HG03280 (cell line): Measurements from ENCODE around the gene SMIM32.

Experiments
- ATAC-seq: cut with Tn5 transposase; IDR thresholded peaks from one replicate; pipeline ENCODE4 v1.9.1; 2021; ENCODE audit warnings: mild to moderate bottlenecking, moderate library complexity; ENCODE audit not compliant: unreplicated experiment

SMIM32 gene

DNA sequence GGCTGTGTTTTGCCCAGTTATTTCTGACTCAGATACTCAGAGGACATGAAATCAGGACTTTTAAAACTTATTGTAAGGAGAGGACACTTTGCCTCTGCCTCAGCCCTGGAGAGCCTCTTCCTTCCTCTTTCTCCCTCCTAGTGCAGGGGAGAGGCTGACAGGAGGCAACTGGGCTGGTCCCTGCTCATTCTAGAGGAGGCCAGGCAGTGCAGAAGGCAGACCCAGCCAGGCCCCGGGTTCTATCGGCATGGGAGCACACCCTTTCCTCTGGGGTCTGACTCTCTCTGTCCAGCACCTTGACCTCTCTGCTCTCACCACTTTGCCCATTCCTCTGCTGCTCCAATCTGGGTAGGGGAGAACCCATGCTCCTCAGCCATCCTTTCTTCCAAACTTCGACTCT lies 16.0 kb upstream of the SMIM32 start:
- no peak for ATAC-seq

DNA sequence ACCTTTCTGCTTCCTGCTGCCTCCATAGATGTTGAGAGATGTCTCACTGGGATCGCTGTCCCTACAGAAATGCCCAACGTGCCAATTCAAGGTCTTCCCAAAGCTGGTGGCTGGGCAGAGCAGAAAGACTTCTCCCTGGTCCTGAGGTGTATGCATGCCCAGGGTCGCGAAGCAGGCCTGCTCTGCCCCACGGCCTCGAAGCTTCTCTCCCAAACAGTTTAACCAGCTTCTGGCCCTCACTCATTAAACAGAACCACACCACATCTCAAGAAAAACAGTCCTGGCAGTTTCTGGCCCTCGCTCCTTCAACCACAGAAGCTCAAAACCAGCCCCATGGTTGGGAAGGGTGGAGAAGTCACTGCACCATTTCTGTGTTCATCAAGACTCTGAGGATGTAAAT lies 14.7 kb upstream of the SMIM32 start:
- ATAC-seq = no peak

DNA sequence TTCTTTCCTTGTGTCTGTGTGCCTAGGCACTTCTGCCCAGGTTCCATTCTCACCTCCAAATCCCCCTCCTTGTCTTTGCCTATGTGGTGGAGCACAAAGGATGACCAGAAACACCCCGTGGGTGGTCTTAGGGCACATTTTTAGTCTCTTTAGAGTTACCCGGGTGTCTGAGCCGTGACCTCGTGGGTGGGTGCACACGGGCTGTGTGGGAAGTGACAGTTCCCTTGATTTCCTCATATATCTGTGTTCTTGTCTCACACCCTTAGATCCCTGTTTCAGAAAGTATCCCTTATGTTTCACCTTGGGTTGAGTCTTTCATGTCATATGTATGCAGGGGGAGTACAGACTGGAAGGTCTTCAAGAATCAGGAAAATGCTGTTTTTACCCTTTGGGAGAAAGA lies 13.4 kb upstream of the SMIM32 start:
- ATAC-seq = no peak

DNA sequence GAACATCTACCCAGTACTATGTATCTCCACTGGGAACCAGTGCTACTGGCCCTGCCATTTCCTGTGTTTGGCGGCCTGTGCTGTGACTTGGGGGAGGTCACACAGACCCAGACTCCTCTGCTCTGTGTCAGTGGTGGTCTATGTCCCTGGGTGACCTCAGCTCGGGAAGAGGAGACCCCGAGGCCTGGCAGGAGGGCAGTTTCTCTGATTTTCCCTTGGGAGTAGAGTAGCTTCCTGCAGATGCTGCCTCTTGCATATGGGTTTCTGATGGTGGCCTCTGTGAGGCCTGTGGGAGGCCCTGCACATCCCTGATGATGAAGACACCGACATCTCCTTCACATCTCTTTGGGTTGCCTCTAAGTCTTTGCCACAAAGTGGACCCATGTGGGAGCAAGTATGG lies 13.0 kb upstream of the SMIM32 start:
- no peak for ATAC-seq

DNA sequence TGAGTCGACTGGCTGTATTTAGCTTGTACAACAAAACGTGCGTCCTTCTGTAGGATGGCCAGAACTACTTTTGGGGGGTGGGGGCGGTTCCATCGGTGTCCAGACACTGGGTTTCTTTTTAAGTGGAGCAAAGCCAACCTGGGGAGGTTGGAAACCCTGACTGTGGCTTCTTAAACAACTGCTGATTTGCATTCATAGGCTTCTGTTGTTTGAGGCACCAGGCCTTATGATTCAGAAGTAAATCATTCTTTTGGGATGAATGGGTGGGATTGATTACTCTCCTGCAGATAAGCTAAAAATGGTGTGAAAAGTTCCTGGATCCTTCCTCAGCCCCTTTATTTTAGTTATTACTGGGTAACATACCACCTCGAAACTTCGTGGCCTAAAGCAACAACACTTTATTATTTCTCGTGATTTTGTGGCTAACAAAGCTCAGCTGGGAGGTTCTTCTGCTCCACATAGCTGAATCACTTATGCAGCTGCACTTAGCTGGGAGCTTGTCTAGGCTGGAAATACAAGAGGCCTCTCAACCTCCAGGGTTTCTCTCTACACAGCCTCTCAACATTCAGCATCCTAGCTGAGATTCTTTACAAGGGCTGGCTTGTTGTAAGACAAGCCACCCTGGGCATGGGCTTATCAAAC lies 12.2 kb upstream of the SMIM32 start:
- ATAC-seq = no peak

DNA sequence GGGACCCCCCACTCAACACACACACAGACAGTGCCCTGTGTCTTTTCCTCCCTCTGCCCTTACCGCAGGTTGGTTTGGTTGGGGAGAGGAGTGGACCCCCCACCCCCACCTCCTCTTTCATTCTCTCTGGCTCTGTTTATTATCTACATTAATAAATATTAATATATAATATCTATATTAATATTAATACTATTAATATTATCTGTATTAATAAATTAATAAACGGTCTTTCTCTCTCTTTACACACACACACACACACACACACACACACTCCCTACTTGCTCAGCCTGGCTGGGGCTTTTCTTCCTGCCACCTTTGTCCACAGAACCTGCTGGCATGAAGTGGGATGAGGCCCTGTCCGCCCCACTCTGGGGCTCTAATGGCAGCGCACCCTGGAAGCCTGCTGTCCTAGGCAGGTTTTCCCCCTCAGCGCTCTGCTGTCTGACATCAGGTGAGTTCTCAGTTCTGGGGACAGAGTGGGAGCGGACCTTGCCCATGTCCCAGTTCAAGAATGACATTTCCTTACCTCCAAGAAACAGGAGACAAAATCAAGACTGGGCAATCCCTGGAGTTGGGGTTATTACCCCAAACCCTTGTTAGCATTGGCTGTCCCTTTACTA lies 10.5 kb upstream of the SMIM32 start:
- ATAC-seq = no peak

DNA sequence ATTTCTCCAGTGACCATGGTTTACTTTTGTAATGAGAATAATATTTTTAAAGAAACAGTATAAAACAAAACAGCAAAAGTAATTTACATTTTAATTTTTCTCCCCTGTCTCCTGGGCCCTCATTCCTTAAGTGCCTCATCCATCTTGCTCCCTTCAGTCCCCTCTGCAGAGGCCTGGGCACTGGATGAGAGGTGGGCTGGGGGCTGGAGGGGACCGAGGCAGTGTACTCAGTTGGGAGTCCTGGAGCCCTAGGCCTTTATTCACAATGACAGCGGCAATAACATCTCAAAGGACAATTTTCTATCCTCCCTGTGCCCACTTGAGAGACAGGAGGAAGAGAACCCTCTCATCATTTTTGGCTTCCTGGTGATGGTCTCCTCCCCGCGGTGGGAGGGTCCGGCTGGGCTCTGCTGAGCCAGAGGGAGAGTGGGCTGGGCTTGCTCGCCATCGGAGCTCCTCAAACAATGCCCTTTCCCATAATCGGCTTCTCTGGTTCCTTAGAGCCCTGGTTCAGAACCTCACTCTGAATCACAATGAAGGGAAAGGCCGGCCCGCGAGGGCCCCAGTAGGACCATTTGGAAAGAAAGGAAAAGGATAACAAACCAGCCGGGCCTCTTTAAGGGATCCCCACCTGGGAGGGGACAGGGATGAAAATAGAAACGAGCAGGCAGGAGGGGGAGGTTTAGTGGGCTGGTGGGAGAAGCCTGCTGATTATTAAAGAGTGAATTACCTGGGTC lies 9.7 kb upstream of the SMIM32 start:
- no peak for ATAC-seq

DNA sequence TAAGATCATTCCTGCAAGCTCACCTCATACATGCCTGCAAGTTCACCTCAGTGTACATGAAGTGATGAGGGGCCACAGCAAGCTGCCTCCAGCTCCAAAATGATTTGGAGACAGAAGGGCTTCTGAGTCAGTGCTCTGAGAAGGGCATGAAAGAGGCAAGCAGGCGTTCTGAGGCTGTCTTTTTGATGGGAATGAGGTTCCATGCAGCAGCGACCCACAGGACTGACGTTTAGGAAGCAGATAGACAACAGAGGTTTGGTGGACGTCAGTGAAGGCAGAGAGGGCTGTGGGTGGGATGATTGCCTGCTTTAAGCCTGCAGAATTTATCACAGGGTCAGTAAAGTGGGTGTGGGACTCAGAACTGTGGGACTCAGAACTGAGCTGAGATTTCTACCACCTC lies 8.9 kb upstream of the SMIM32 start:
- ATAC-seq = no peak

DNA sequence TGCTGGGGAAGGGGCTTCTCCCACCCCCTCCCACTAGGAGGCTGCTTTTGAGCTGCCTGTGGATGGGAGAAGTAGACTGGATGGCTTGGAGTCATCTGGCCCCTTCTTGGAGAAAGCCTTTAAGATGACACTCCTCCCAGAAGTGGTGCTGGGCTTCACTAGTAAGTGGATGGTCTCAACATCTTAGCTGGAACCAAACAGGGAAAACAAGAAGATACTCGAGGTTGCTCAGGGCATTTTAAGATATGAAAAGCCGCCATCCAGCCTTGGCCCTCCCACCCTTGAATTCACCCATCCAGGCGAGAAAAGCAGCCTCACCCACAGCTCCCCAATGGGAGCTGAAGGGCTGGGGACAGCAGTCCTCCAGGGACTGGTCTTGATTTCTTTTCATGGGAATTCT lies 7.8 kb upstream of the SMIM32 start:
- no peak for ATAC-seq

DNA sequence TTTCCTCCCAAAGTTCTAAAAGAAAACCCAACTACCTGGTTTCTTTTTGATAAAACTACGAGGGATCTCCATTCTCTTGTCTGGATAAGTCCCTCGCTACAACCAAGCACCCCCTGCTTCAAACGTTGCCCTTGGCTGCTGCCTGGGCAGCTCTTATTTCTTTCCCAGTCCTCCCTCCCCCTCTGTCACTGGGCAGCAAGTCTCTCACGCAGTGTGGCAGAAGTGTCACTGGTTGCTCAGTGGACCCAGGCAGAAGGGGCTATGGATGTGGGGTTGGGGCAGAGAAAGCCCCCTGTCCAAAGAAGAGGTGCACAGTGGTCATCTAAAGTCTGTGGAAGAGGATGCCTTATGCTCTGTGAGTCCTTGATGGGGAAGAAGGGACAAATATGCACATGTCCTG lies 7.2 kb upstream of the SMIM32 start:
- ATAC-seq = no peak

DNA sequence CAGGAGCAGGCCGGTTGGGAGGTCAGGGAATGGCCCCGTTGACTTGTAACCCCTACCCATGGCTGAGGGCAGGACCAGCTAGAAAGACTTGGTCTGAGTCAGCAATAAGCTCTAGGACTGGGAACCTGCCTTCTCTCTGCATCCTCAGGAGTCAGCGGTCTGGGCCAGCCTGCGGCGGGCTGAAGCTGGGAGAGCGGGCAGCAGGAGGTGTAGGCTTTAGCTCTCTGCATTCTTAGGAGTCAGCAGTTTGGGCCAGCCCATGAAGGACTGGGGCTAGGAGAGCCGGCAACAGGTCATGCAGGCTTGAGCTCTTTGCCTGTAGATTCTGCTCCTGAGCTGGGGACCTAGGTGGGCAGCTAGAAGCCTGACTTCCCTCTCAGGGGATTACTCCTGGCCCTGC lies 6.4 kb upstream of the SMIM32 start:
- no peak for ATAC-seq

DNA sequence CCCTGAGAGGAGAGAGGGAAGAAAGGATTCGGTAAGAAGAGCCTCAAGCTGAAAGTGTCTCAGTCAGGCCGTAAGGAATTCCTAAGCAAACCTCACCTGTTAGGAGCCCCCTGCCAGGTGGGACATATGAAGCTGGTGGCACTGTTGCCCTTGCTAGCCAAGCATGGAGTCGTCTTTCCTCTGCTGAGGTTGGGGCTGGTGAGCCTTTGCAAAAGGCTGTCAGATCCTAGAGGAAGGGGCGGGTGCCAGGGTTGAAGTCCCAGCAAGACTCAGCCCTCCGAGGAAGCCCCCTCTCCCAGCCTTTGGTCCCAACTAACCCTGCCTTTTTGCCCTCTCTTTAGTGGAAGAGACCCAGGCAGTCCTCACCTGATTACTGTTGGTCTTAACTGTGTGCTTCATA lies 5.5 kb upstream of the SMIM32 start:
- no peak for ATAC-seq

DNA sequence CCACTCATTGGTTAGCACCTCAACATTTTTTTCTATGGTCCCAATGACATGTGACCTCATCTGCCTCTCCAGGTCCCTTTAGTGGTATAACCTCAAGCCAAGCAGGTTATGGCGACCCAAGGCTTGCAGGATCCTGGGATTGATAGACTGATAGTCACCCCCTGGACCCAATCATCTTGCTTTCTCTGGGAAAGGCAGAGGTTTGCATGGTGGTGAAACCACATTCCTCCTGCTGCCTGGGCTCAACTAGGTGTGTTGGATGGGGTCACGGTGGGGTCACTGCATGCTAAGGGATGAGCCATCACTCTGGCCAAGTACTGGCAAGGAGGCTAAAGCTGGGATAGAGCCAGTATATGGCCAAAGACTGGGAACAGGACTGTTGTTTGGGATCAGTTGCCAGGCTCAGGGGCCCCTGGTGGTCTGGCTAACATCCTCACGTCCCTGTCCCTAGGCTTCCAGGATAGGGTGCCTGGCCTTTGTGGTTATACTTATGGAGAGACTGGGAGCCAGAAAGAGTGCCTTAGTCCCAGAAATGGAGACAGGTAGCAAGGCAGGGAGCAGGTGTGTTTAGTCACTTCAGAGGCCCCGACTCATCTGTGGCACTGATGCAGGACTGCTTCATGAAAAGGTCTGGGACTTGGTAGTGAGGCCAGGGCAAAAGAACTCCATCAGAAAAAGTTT lies 4.6 kb upstream of the SMIM32 start:
- no peak for ATAC-seq

DNA sequence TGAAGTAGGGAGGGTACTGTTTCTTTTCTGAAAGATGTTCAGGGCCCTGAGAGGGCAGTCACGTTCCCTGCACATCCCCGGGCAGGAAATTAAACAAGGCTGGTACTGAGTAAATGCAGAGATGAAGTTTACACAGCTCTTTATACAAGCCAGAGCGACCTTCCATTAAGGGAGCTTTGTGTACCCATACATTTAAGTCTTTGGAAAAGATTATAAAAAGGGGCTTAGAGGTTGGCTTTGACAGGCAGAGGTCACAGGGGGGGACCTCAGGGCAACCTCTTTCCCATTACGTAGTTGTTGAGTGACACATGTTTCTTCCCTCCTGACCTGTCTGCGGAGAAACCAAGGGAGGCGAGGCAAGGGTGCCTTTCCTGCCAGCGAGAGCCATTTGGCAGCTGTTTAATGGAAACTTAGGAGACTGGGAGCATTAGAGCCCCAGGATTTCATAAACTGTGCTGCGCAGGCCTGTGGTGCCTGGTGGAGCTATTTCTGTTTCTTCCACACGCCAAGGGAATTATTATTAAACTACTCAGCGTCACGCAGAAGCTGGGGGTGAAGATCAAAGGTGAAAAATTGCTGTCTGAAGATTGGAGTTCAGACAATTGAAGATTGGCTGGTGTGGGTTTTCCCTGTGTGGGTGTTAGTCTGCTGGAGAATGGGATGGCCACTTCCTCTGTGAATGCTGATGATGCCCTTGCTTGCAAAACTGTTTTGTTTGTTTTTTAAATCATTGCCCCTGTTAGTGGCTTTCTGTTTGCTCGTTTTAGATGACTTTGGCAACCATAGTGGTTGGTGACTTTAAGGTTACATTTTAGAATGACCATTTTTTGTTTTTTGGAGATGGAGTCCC lies 3.2 kb upstream of the SMIM32 start:
- ATAC-seq = no peak

DNA sequence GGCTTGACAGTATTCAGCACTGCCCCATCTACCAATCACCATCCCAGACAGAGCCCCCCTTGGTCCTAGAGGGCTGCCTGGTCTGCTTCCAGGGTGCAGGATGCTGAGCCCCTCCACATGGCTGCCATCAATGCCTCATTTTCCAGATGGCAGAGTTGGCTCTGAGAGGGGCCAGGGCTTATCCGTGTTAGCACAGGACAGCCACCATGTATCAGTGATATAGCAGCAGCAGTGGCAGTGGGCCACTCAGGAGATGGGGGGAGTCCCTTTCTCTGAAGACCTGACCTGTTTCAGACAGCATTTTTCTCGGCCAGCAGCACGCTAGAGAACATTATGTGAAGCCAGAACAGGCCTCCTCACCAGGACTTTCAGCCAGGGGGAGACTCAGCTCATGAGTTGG lies 1.6 kb upstream of the SMIM32 start:
- ATAC-seq = no peak

DNA sequence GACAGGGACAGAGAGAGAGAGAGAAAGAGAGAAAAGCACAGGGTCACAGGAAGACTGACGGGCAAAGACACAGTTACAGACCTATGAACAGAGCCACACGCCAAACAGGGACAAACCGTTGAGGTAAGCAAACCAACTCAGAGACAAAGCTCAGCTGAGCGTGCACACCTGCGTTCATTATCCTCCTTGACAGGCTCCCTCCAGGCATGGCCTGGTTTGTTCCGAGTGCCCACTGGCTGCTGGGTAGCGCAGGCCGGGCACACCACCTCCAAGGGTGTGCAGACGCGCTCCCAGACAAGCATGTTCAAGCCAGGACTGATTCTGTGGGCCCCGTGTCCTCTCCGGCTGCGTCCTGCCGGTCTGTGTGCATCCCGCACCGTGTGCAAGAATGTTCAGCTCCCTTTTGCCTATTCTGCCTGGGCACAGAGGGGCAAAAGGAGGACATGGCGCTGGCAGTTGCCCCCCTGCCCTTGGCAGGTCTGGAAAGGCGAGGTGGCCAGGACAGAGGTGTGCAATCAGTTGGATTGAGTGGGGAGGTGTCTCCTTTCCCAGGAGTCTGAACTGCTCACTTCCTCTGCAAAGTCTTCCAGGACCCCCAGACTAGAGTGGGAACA lies 467 bp upstream of the SMIM32 start:
- ATAC-seq = no peak

DNA sequence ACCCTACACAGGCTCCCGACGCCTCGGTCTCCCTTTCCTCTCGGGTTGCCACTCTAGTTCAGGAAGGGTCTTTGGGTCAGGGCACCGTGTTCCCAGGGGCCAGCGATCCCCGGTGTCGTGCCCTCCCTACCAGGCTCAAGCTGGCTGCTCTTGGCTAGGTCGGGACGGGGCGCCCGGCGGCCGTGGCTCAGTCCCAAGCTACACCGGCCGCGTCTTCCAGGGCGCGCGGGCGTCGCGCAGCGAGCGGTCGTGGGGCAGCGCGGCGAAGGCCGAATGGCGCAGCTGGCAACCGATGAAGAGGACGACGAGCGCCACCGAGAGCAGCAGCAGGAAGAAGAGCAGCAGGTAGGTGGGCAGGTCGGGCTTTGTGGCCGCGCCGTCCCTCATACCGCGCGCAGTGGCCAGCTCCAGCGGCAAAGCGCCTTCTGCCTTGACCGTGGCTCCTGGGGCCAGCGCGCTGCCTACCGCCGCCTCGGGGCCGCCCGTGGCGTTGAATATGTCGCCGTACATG lies 892 bp downstream of the SMIM32 start:
- no peak for ATAC-seq

DNA sequence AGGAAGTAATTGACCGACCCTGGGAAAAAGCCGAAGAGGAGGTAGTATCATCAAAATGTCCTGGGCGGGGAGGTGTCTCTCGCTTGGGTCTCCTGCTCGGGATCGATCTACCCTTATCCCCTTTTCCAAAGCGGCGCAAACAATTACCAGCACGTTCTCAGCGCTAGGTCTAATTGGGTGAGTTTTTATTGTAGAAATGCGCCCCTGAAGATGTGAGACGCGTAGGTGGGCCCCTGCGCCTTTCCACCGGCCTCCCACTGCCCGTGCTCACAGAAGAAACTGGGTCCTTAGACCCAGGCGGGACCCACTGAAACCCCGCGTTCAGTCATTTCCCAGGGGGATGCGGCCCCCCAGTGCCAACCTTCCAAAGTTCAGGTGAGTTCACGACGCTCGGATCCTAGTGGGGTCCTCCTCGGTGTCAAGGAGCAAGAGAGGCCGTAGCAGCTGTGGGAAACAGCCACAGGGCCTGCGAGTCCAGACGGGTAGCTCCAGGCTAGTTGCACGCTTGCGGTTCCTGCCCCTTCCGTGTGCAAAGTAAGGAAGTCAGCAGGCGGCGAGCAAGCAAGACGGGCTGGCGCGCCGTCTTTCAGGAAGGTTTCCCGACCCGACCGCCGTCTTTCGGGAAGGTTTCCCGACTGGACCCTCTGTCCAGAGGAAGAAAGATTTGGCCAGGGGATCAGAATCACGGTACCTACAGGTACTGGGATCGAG lies 1.5 kb downstream of the SMIM32 start:
- ATAC-seq = no peak

DNA sequence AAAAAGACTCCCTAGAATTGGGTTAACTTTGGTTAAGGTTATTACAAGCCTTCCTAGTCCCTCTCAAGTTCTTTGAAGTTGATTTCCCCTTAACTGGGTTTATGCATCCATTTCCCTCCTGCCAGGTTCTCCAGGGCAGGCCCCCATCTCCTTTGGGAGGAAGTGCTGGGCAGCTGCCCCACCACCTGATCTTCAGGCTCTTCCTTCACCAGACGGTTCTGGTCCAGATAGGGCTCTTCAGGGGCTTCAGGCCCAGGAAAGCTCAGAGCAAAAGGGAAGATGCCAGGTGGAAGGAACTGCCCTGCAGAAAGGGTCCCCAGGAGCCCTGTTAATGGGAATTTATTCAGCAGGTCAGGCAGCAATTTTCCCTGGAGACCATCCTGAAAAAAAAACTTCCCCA lies 2.1 kb downstream of the SMIM32 start:
- no peak for ATAC-seq
